Peyer's patch (tissue), 4 donors: ENCODE results near the gene SCN5A. TPM values are rescaled to one million over a fixed set of nuclear protein-coding genes. Genes with fewer than 3 reads are reported as not detected.

Experiments used
- DNase-seq, 3 donors: peaks; one replicate each; pipeline ENCODE4 v3.0.0-alpha.2; 2017 to 2019
- H3K27ac ChIP-seq, 4 donors: fragments of 200-600 bp; sonication (generic); one replicate each; pipeline ENCODE4 v1.5.1; 2016 to 2019
- H3K27me3 ChIP-seq, 2 donors: fragments of 200-600 bp; sonication (generic); one replicate each; pipeline ENCODE4 v1.5.1; 2019
- H3K36me3 ChIP-seq, 3 donors: fragments of 200-600 bp; sonication (generic); one replicate each; pipeline ENCODE4 v1.5.1; 2016 to 2019
- H3K4me1 ChIP-seq, 4 donors: fragments of 200-600 bp; sonication (generic); one replicate each; pipeline ENCODE4 v1.5.1; 2016 to 2019
- H3K4me3 ChIP-seq, 4 donors: fragments of 200-600 bp; sonication (generic); 1 replicate in 3 of 4; 2 replicates in 1 of 4; pipeline ENCODE4 v1.5.1; 2016 to 2019; ENCODE audit warnings: mild to moderate bottlenecking in 1 of 4
- H3K9me3 ChIP-seq, 4 donors: fragments of 200-600 bp; sonication (generic); one replicate each; pipeline ENCODE4 v1.5.1; 2016 to 2019; ENCODE audit warnings: mild to moderate bottlenecking in 1 of 4
- CTCF ChIP-seq, 6 experiments: fragments of 450-650 bp in 4 of 6; fragments of 200-600 bp in 2 of 6; sonication (generic) in 1 of 6; IDR thresholded peaks; one replicate each; pipeline ENCODE4 v1.5.1; 2017 to 2019; ENCODE audit warnings: antibody characterized with exemption in 6 of 6, mild to moderate bottlenecking in 3 of 6, moderate library complexity in 1 of 6
- POLR2A ChIP-seq, 2 donors: fragments of 450-650 bp; IDR thresholded peaks; one replicate each; pipeline ENCODE4 v1.5.1; 2017; ENCODE audit warnings: antibody characterized with exemption in 2 of 2, mild to moderate bottlenecking in 2 of 2, moderate library complexity in 2 of 2
- total RNA-seq, 4 donors: library from RNA; depleted of rRNA; stranded (reverse); fragments of >200 nt; gene quantifications; one replicate each; pipeline ENCODE4 v1.1.0, GENCODE V29; 2016

The SCN5A gene
- total RNA-seq = under 1 TPM in 1 of 4 donors, not detected in 3; 0.13 TPM

- Histone ChIP-seq H3K4me3 (peak within 1 kb of the TSS; percentile 30 to 67 (median 55)), H3K9me3 (no peaks in the 10 kb centered on the region), H3K4me1 (peaks cover 0 to 19% (median 6%) of the 10 kb centered on the region in 4 donors), H3K27me3 (peaks cover 0 to 12% of the 10 kb centered on the region in 2 donors), H3K27ac (no peak within 1 kb of the TSS), H3K36me3 (no peaks in the 10 kb centered on the region)
- peak; percentile 10 to 74 (median 51) for DNase-seq
- TF ChIP-seq POLR2A (IDR thresholded peaks at IDR 0.05) (no peak), CTCF (IDR thresholded peaks at IDR 0.05) (no peak)
Measured at GRCh38 chr3:38649500-38650247, at the start of gene SCN5A. Gene SCN5A (minus strand): TSS chr3:38649687. CDS start chr3:38633307, 16,380 bp downstream.

- no peak for TF ChIP-seq POLR2A (IDR thresholded peaks at IDR 0.05)
- no peak for TF ChIP-seq CTCF (IDR thresholded peaks at IDR 0.05)
- DNase-seq = no peak
- Histone ChIP-seq H3K36me3 (no peaks in the 10 kb centered on the region), H3K9me3 (no peaks in the 10 kb centered on the region), H3K27ac (no peak overlapping the region), H3K4me1 (no peaks in the 10 kb centered on the region), H3K4me3 (no peak overlapping the region), H3K27me3 (no peaks in the 10 kb centered on the region)
Measured at GRCh38 chr3:38698760-38699159, 49.3 kb upstream of the SCN5A start.

GRCh38 chr3:38698061-38698460 lies 48.6 kb upstream of the SCN5A start:
- DNase-seq = no peak
- H3K9me3 ChIP-seq = no peaks in the 10 kb centered on the region
- H3K36me3 ChIP-seq = no peaks in the 10 kb centered on the region
- H3K27ac ChIP-seq = no peak overlapping the region
- H3K27me3 ChIP-seq = no peaks in the 10 kb centered on the region
- TF ChIP-seq POLR2A (IDR thresholded peaks at IDR 0.05) (no peak), CTCF (IDR thresholded peaks at IDR 0.05) (no peak)
- no peaks in the 10 kb centered on the region for H3K4me1 ChIP-seq
- no peak overlapping the region for H3K4me3 ChIP-seq

- no peaks in the 10 kb centered on the region for H3K36me3 ChIP-seq
- H3K4me1 ChIP-seq = no peaks in the 10 kb centered on the region
- H3K9me3 ChIP-seq = no peaks in the 10 kb centered on the region
- no peak for DNase-seq
- TF ChIP-seq POLR2A (IDR thresholded peaks at IDR 0.05) (no peak), CTCF (IDR thresholded peaks at IDR 0.05) (no peak)
- no peaks in the 10 kb centered on the region for H3K27me3 ChIP-seq
- H3K27ac ChIP-seq = no peak overlapping the region
- H3K4me3 ChIP-seq = no peak overlapping the region
Measured at GRCh38 chr3:38696034-38696433, 46.5 kb upstream of the SCN5A start.

- H3K4me3 ChIP-seq = no peak overlapping the region
- no peaks in the 10 kb centered on the region for H3K27me3 ChIP-seq
- no peak for DNase-seq
- H3K36me3 ChIP-seq = no peaks in the 10 kb centered on the region
- no peaks in the 10 kb centered on the region for H3K9me3 ChIP-seq
- no peaks in the 10 kb centered on the region for H3K4me1 ChIP-seq
- no peak for TF ChIP-seq POLR2A (IDR thresholded peaks at IDR 0.05)
- TF ChIP-seq CTCF (IDR thresholded peaks at IDR 0.05) = no peak
- H3K27ac ChIP-seq = no peak overlapping the region
Measured at GRCh38 chr3:38690185-38690584, 40.7 kb upstream of the SCN5A start.
